GM19372 (cell line): ENCODE data around the gene UGT1A7.

Experiments
- ATAC-seq: cut with Tn5 transposase; IDR thresholded peaks from one replicate; pipeline ENCODE4 v1.9.1; 2021; ENCODE audit warnings: mild to moderate bottlenecking, low read depth, moderate library complexity; ENCODE audit not compliant: unreplicated experiment

Gene UGT1A7

DNA sequence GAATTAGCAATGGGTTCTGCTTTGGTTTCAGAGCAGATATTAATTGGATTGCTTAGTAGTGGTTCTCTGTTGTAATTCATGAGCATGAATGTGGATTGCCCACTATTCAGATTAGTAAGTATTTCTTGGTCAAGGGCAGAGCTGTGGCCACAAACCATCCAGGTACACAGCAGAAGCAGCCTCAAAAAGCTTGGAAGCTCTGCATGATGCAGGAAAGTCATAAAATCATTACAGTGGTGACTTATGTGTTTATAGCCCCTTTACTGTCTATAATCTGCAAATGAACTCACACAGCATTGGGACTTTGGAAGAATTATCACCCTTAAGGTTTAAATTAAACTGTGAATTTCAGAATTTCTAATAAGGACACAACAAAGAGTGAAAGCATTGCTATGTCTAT is 76.4 kb downstream of the UGT1A7 start:
- no peak for ATAC-seq

DNA sequence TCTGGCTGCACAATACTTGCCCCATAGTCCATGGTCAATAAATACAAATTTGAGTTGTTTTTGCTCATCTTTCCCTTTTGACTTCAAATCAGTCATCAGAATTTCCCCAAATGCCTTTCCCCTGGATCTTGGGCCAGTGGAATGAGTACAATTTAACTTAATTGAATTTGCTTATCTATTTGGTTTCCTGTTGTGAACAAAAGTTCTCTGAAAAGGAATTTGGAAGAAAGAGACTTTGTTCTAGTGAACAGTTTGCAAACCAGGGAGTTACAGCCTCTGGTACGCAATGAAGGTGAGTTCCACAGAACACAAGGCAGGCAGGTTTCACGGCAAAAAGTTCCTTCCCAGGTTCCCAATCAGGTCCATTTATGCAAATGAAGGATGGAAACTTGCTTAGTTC is 77.1 kb downstream of the UGT1A7 start:
- no peak for ATAC-seq

DNA sequence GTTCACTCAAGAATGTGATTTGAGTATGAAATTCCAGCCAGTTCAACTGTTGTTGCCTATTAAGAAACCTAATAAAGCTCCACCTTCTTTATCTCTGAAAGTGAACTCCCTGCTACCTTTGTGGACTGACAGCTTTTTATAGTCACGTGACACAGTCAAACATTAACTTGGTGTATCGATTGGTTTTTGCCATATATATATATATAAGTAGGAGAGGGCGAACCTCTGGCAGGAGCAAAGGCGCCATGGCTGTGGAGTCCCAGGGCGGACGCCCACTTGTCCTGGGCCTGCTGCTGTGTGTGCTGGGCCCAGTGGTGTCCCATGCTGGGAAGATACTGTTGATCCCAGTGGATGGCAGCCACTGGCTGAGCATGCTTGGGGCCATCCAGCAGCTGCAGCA is 78.3 kb downstream of the UGT1A7 start, which contains the start of gene UGT1A1:
Gene UGT1A1, plus strand, starts transcription at position 228 of the 400 bp plus-strand sequence. Its CDS starts 18 bp downstream, at position 246.
- ATAC-seq = no peak

DNA sequence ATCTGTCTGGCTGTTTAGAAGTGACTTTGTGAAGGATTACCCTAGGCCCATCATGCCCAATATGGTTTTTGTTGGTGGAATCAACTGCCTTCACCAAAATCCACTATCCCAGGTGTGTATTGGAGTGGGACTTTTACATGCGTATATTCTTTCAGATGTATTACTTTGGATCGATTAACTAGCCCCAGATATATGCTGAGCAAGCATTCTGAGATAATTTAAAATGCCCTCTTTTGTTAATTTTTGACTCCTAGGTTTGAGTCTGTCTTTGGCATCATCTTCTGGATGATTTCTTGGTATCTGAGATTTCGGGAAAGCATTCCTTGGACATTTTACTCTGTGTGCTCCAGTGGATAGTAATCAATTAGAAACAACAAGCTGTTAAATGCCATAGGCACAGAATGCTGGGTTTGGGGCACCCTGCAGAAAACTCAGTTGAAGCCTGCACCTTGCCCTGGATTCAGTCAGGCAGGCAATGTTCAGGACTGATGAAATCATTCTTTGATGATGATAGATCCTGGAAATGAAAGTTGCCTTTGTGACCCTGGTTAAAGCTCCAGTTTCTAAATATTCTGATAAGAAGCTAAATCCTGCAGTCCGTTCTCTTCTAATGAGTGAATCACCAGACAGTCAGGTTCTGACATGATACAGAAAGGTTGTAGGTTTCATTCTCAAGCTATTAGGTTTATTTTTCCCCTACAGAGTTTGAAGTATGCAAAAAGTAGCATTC is 79.5 kb downstream of the UGT1A7 start:
- ATAC-seq = no peak

DNA sequence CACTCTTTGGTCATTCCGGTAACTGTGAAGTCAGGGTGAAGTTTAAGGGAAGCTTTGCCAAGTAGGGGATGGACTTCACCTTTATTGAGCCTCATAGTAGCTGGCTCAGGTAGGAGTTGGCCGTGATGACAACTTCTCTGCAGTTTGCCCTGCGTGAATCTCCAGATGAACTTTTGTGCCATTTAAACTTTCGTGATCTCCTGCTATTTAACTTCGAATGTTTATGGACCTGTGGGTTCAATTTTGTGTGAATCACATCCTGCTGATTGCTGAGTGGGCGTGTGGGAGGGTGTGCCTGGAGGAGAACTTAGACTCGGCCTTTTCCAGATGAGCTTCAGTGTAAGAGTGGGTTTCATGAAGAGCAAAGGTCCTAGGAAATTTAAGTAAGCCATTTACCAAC is 82.6 kb downstream of the UGT1A7 start:
- no peak for ATAC-seq

DNA sequence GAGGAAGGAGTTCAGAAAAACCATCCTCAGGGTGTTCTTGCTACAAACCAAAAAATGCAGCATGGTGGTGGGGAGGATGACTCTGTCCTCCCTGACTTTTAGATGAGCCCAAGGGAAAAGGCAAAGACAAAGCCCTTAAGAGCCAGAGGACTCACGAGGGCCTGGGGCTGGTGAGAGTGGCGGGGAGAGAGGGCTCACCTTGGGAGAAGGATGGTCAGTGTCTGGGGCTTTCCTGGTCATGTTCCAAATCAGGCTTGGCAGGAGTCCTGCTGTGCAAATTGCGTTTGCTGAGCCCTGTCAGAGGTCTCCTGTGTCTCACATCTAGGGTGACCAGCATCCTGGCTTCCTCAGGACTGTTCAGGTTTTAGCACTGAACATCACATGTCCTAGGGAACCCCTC is 83.1 kb downstream of the UGT1A7 start:
- no peak for ATAC-seq

DNA sequence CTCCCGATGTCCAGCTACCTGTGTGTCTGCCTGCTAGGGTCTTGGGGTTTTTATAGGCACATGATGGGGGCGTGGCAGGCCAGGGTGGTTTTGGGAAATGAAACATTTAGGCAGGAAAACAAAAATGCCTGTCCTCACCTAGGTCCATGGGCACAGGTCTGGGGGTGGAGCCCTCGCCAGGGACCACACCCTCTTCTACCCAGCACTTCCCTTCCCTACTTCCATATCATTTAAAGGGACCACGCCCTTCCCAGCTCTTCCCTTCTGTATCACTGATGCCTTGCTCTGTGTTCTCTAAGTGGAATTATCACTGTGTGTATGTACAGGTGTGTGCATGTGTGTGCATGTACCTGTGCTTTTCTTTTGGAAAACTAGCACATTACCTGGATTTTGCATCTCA is 84.7 kb downstream of the UGT1A7 start:
- ATAC-seq = no peak

DNA sequence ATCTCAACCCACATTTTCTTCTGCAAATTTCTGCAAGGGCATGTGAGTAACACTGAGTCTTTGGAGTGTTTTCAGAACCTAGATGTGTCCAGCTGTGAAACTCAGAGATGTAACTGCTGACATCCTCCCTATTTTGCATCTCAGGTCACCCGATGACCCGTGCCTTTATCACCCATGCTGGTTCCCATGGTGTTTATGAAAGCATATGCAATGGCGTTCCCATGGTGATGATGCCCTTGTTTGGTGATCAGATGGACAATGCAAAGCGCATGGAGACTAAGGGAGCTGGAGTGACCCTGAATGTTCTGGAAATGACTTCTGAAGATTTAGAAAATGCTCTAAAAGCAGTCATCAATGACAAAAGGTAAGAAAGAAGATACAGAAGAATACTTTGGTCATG is 86.4 kb downstream of the UGT1A7 start:
- no peak for ATAC-seq

DNA sequence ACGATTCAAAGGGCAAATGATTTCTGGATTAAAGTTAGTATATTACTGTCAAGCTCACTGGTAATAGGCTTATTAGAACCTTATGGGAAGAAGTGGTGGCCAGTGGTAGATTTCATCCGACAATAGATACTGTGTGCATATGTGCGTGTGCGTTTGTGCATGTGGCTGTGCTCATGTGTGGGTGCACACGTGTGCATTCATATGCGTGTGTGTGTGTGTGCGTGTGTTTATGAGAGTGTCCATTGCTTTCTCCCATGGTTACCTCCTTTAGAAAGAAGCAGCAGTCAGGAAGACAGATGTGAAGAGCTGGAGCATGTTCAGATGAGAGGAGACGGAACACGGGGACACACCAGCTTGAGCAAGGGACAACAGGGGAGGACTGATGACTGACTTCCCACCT is 87.6 kb downstream of the UGT1A7 start:
- ATAC-seq = no peak

DNA sequence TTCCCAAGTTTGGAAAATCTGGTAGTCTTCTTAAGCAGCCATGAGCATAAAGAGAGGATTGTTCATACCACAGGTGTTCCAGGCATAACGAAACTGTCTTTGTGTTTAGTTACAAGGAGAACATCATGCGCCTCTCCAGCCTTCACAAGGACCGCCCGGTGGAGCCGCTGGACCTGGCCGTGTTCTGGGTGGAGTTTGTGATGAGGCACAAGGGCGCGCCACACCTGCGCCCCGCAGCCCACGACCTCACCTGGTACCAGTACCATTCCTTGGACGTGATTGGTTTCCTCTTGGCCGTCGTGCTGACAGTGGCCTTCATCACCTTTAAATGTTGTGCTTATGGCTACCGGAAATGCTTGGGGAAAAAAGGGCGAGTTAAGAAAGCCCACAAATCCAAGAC is 90.5 kb downstream of the UGT1A7 start:
- no peak for ATAC-seq

DNA sequence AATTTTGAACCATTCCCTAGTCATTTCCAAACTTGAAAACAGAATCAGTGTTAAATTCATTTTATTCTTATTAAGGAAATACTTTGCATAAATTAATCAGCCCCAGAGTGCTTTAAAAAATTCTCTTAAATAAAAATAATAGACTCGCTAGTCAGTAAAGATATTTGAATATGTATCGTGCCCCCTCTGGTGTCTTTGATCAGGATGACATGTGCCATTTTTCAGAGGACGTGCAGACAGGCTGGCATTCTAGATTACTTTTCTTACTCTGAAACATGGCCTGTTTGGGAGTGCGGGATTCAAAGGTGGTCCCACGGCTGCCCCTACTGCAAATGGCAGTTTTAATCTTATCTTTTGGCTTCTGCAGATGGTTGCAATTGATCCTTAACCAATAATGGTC is 90.9 kb downstream of the UGT1A7 start:
- no peak for ATAC-seq

DNA sequence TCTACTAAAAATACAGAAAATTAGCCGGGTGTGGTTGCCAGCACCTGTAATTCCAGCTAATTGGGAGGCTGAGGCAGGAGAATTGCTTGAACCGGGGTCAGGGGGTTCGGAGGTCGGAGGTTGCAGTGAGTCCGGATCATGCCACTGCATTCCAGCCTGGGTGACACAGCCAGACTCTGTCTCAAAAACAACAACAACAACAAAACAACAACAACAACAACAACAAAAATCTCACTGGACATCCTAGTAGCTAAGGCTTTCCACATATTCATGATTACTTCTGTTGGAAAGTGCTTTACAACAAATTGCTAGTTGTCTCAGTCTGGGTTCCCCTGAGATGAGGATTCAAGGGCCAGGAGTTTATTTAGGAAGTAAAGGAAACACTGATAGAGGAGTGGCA is 92.2 kb downstream of the UGT1A7 start:
- no peak for ATAC-seq

DNA sequence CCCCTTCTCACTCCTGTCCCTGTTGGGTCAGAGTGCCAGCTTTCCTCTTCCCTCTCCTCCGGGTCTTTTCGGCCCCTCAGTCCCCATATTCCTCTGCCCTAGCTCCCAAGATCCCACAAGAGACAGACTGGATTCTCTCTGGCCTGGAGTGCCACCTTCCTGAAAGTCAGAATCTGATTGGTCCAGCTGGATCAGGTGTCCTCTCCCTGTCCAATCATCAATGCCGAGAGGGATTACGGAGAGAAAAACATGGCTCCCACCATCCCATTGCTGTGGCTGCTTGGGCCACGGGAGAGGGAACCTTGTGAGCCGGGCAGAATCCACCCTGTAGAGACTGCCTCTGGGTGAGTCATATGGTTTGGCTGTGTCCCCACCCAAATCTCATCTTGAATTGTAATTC is 93.7 kb downstream of the UGT1A7 start:
- no peak for ATAC-seq

DNA sequence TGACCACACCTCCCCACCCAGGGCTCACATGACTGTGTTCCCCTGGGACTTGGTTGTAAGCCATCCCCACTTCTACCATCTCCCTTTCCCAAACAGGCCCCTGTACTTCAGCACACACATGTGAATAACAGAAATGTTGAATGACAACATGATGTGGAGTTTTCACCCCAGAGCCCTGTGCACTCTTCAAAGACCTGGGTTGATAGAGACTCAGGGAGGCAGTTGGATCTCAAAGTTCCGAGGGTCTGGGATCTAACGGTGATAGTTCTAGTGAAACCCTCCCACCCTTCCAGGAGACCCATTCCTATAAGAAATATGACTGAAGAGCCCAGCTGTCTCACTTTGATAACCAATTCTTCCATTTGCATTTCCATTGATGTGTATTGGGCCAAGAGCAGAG is 96.3 kb downstream of the UGT1A7 start, which contains the start of gene MROH2A:
Gene MROH2A, plus strand, starts transcription at position 301 of the 400 bp plus-strand sequence. CDS start 1,029 bp downstream, outside the sequence.
- no peak for ATAC-seq

DNA sequence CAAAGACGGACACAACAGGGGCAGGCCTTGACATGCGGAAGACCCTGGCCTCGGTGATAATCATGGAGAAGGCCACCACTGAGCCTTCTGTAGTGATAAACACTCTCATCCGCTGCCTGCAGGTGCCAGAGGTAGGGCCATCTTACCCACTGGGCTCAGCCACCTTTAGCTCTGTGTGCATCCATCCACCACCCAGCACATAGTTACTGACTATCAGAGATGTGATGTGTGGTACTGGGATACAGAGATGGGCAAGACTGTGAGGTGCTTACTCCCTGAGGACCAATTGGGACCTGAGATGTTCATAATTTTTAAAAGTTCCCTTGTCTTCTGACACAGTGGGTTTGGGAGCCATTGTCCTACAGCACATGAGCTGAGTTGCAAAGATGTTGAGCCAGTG is 98.0 kb downstream of the UGT1A7 start:
- ATAC-seq = no peak

DNA sequence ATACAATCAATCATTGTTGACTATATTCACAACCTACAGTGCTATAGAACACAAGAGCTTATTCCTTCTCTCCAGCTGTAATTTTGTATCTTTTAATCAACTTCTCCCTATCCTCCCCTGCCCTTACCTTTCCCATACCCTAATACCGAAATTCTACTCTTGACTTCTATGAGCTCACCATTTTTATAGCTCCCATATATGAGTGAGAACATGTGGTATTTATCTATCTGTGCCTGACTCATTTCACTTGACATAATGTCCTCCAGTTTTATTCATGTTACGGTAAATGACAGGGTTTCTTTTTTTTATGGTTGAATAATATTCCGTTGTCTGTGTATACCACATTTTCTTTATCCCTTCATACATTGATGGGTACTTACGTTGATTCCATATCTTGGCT is 99.1 kb downstream of the UGT1A7 start:
- ATAC-seq = no peak

DNA sequence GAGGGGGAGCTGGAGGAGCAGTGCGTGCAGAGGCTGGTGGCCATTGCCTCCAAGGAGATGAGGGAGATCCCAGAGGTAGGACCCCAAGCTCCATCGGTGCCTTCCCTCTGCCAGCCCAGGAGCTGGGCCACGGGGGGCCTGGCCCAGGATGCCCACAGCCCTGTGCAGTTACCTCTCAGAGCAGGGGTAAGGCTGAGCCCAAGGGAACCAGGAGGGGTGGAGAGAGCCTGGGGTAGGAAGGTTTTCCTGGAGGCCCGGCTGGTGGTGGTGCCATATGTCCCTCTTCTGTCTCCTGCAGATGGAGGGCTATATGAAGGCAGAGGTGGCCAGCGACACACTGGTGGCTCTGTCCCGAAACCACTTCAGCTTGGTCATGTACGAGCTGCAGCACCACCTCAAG is 107.9 kb downstream of the UGT1A7 start:
- ATAC-seq = no peak

DNA sequence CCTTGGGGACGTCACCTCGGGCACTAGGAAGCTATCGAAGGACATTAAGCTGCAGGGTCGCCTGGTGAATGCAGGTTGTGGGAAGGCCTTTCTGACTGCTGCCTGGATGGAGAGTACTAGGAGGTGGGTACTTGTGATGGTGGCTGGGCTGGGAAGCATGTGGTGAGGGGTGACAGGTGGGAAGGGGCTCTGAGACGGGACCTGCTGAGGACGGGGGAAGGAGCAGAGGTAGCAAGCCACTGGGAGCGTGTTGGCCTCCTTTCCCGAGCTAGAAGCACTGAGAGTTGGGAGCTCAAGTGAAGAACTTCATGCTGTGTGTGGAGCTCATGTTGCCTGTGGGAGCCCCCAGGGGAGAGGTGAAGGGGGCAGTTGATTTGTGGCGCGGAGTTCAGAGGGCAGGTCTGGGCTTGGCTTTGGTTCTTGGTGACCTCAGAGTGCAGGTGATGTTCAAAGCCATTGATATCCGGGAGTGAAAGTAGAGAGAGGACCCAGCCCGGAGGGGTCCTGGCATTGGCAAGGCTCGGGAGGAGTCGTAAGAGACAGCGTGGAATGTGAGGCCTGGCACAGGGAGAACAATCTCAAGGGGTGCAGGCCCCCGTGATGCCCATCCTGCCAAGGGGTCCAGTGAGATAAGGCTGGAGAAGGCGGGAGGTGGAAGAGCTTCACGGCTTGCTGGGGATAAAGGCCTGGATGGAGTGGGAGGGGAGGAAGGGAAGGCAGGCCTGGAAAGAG is 109.6 kb downstream of the UGT1A7 start:
- no peak for ATAC-seq

DNA sequence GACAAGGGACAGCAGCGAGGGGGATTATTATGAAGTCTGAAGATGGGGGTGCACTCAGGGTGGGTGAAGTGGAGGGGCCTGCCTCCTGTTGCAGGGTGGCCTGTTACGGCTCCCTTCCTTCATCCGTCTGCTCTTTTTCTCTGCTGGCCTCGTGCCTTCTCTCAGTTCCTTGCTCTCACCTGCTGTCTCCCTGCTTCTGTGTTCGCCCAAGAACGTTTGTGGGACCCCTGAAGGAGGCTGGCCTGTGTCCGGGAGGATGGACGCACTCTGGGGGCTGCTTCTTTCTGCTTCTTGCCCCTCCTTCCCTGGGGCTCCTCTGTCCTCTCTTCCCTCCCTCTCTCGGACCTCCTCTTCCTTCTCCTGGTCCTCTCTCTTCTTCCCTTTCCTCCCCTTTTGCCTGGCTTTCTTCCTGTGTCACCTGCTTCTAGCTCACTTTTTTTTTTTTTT is 110.2 kb downstream of the UGT1A7 start:
- ATAC-seq = no peak

DNA sequence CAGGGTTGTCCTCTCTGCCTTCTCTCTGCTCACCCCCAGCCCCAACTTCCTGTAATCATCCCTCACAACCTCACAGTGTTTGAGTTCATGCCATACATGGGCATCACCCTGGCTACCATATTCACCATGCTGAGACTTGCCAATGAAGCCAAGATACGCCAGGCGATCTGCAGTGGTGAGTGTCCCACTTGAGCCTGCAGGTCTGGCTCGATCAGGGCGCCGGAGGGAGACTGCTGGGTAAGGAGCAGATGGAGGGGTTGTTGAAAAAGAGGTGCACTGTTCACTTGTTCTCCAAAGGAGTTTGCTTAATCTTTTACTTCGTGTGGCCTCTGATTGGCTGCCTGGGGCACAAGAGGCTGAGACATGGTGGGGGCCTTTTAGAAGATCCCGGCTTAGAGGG is 111.0 kb downstream of the UGT1A7 start:
- ATAC-seq = no peak

DNA sequence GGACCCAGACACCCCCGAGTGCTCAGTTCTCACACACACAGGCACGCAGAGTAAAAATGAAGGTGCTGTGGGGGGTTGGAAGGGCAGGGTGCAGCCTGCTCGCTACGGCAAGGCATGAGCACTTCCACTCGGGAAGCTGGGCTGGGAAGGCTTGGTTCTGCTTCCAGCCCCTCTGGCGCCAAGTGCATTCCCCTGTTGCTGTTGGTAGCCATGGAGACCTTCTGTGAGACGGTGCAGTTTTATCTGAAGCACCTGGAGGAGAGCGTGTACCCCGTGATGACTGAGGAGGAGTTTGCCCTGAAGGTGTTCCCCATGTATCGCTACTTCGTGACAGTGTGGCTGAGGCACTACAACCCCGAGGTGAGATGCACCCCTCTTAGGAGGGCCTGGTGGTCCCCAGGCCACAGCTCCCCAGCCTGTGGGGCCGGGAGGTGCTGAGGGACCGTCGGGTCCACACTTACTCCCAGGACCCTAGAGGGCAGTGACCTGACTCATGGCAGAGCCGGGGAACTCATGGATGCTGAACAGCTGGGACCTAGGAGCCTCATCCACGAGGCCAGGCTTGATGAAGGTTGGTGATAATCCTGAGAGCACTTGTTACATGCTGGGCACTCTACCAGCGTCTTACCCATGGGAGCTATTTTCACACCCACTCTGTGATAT is 111.9 kb downstream of the UGT1A7 start:
- ATAC-seq = no peak
